Astrocyte (in vitro differentiated cells and primary cell): ENCODE data around the gene ADAMTS20. TPM values are rescaled to one million over a fixed set of nuclear protein-coding genes. Genes with fewer than 3 reads are reported as not detected.

Experiments used
- DNase-seq: peaks from one replicate; pipeline ENCODE4 v3.0.0-alpha.2; 2010; ENCODE audit warnings: low read depth
- FAIRE-seq: peaks from 2 replicates; lab custom pipeline; 2011; peaks lifted over from hg19 to GRCh38; lab: Jason Lieb, UNC
- H2AFZ ChIP-seq: 2 replicates; pipeline ENCODE4 v1.6.0; 2012; ENCODE audit warnings: low read depth, low read length, inconsistent platforms
- H3K27ac ChIP-seq: 2 replicates; pipeline ENCODE4 v1.5.1; 2011; ENCODE audit warnings: low read depth, low read length, inconsistent platforms
- H3K27me3 ChIP-seq: 2 replicates; pipeline ENCODE4 v1.6.0; 2011; ENCODE audit warnings: low read length, inconsistent platforms; ENCODE audit not compliant: insufficient read depth
- H3K36me3 ChIP-seq: 2 replicates; pipeline ENCODE4 v1.5.1; 2011; ENCODE audit warnings: low read length, inconsistent platforms; ENCODE audit not compliant: insufficient read depth
- H3K4me1 ChIP-seq: 2 replicates; pipeline ENCODE4 v1.5.1; 2011; ENCODE audit warnings: low read length, inconsistent platforms; ENCODE audit not compliant: insufficient read depth
- H3K4me2 ChIP-seq: 2 replicates; pipeline ENCODE4 v1.6.0; 2012; ENCODE audit warnings: low read length, inconsistent platforms
- H3K4me3 ChIP-seq: 2 replicates; pipeline ENCODE4 v1.5.1; 2011; ENCODE audit warnings: low read depth, mild to moderate bottlenecking, low read length, inconsistent platforms; ENCODE audit not compliant: insufficient read depth
- H3K79me2 ChIP-seq: 2 replicates; pipeline ENCODE4 v1.6.0; 2012; ENCODE audit warnings: mild to moderate bottlenecking, low read length, inconsistent platforms; ENCODE audit not compliant: insufficient read depth
- H3K9ac ChIP-seq: 2 replicates; pipeline ENCODE4 v1.6.0; 2012; ENCODE audit warnings: mild to moderate bottlenecking, low read length, inconsistent platforms
- H3K9me3 ChIP-seq: 2 replicates; pipeline ENCODE4 v1.5.1; 2012; ENCODE audit warnings: low read depth, mild to moderate bottlenecking, low read length, inconsistent platforms; ENCODE audit not compliant: insufficient read depth
- H4K20me1 ChIP-seq: 2 replicates; pipeline ENCODE4 v1.6.0; 2012; ENCODE audit warnings: low read length, inconsistent platforms; ENCODE audit not compliant: insufficient read depth
- H3K27ac Mint-ChIP-seq: one replicate; pipeline ENCODE4 v1.8.0; 2021; ENCODE audit warnings: mild to moderate bottlenecking, mixed read lengths; ENCODE audit not compliant: unreplicated experiment
- H3K27me3 Mint-ChIP-seq: one replicate; pipeline ENCODE4 v1.8.0; 2021; ENCODE audit warnings: low read depth, mixed read lengths; ENCODE audit not compliant: unreplicated experiment
- H3K36me3 Mint-ChIP-seq: one replicate; pipeline ENCODE4 v1.8.0; 2021; ENCODE audit warnings: low read depth, mixed read lengths; ENCODE audit not compliant: unreplicated experiment
- H3K4me1 Mint-ChIP-seq: one replicate; pipeline ENCODE4 v1.8.0; 2021; ENCODE audit warnings: low read depth, mixed read lengths; ENCODE audit not compliant: unreplicated experiment
- H3K4me3 Mint-ChIP-seq: one replicate; pipeline ENCODE4 v1.8.0; 2021; ENCODE audit warnings: mild to moderate bottlenecking, moderate library complexity, mixed read lengths; ENCODE audit not compliant: unreplicated experiment
- H3K9me3 Mint-ChIP-seq: one replicate; pipeline ENCODE4 v1.8.0; 2021; ENCODE audit warnings: mild to moderate bottlenecking, mixed read lengths; ENCODE audit not compliant: unreplicated experiment
- EZH2 ChIP-seq: IDR thresholded peaks from 2 replicates; pipeline ENCODE4 v1.6.1; 2012; ENCODE audit warnings: mild to moderate bottlenecking, low read length, inconsistent platforms; ENCODE audit not compliant: insufficient read depth
- total RNA-seq: library from RNA; stranded (reverse); gene quantifications from 2 replicates; pipeline ENCODE4 v1.2.1, GENCODE V29; 2021
- TF ChIP-seq, protein P1 (sequence below): IDR thresholded peaks from 2 replicates; pipeline ENCODE4 v1.5.1; 2011; ENCODE audit warnings: low read depth, mild to moderate bottlenecking, inconsistent platforms, low read length, moderate library complexity; ENCODE audit not compliant: insufficient read depth

ADAMTS20 gene
- total RNA-seq, 1 donor from 2014 or later = 0.66 TPM

DNA sequence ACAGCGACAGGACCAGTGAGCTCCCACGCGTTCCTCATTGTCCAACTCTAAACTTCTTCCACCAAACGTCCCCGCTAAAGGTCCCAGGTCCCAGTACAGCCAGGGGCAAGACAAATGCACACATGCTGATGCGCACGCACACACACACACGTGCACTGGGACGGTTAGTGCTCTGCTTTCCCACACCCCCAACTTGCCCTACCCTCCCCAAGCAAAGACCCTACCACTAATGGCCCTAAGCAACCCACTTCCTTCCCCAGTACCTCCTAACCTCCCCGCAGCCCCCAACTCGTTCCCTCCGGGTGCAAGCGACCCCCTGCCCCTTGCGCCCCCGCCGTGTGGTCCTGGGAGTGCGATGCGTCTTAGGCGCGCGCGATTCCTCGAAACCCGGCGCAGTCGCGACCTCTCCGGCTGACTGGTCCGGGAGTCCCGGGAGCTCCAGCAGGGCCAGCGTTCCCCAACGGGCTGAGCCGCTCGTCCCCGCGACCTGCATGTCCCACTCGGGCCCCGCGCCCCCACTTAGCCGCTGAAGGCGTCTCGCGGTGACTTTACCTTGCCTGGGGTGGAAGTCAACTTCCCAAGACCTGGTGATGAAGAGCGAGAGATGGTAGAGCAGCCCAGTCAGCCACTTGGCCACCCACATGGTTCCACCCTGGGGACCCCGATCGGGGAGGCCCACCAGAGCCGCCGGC, 578 bp downstream of the ADAMTS20 start:
- Mint-ChIP-seq H3K27me3 (peaks cover 33% of the 10 kb centered on the region), H3K36me3 (no peaks in the 10 kb centered on the region), H3K4me3 (peak overlapping the region; percentile 89), H3K9me3 (no peaks in the 10 kb centered on the region), H3K4me1 (peaks cover 3% of the 10 kb centered on the region), H3K27ac (peak overlapping the region; percentile 36)
- H3K9me3 ChIP-seq = peaks cover 3% of the 10 kb centered on the region
- FAIRE-seq (no peak), DNase-seq (no peak)
- no peak overlapping the region for H3K27ac ChIP-seq
- no peak overlapping the region for H3K9ac ChIP-seq
- peak overlapping the region; percentile 48 for H3K4me3 ChIP-seq
- no peaks in the 10 kb centered on the region for H3K36me3 ChIP-seq
- peaks cover 9% of the 10 kb centered on the region for H3K4me1 ChIP-seq
- H3K27me3 ChIP-seq = peaks cover 21% of the 10 kb centered on the region
- no peaks in the 10 kb centered on the region for H3K79me2 ChIP-seq
- H3K4me2 ChIP-seq = peak overlapping the region; percentile 86
- no peaks in the 10 kb centered on the region for H4K20me1 ChIP-seq
- peak overlapping the region; percentile 80 for H2AFZ ChIP-seq
- TF ChIP-seq, protein P1, sequence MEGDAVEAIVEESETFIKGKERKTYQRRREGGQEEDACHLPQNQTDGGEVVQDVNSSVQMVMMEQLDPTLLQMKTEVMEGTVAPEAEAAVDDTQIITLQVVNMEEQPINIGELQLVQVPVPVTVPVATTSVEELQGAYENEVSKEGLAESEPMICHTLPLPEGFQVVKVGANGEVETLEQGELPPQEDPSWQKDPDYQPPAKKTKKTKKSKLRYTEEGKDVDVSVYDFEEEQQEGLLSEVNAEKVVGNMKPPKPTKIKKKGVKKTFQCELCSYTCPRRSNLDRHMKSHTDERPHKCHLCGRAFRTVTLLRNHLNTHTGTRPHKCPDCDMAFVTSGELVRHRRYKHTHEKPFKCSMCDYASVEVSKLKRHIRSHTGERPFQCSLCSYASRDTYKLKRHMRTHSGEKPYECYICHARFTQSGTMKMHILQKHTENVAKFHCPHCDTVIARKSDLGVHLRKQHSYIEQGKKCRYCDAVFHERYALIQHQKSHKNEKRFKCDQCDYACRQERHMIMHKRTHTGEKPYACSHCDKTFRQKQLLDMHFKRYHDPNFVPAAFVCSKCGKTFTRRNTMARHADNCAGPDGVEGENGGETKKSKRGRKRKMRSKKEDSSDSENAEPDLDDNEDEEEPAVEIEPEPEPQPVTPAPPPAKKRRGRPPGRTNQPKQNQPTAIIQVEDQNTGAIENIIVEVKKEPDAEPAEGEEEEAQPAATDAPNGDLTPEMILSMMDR = no peak
- TF ChIP-seq EZH2 = peak; percentile 28

DNA sequence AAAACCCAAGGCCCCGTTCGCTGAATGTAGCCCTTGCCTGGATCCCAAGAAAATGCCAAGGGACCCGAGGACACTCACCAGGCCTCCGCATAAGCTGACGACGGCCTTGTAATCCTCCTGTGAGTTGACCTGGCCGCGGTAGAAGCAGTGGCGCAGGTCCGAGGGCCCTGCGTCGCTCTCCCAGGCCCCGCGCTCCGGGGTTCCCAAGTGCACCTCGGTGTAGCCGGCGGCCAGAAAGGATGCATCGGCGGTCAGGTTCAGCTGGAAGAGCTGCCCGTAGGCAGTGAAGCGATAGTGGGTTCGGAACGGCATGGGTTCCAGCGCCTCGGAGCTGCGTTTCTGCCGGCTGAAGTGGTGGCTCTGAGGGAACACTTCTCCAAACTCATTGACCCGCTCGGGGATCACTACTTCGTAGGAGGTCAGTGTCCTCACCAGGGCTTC, 1.2 kb downstream of the ADAMTS20 start:
- peak overlapping the region; percentile 80 for H2AFZ ChIP-seq
- H3K27me3 Mint-ChIP-seq = peaks cover 33% of the 10 kb centered on the region

More for the DNA sequence above, 1.2 kb downstream of the ADAMTS20 start:
- Mint-ChIP-seq H3K36me3 (no peaks in the 10 kb centered on the region), H3K9me3 (no peaks in the 10 kb centered on the region), H3K27ac (no peak overlapping the region), H3K4me1 (peaks cover 3% of the 10 kb centered on the region), H3K4me3 (peak overlapping the region; percentile 89)
- Histone ChIP-seq H3K4me1 (peaks cover 9% of the 10 kb centered on the region), H3K27ac (no peak overlapping the region), H3K9me3 (peaks cover 3% of the 10 kb centered on the region), H4K20me1 (no peaks in the 10 kb centered on the region), H3K9ac (no peak overlapping the region), H3K79me2 (no peaks in the 10 kb centered on the region), H3K27me3 (peaks cover 21% of the 10 kb centered on the region), H3K4me3 (peak overlapping the region; percentile 48), H3K4me2 (peak overlapping the region; percentile 86), H3K36me3 (no peaks in the 10 kb centered on the region)
- DNase-seq (no peak), FAIRE-seq (no peak)
- TF ChIP-seq, protein P1 = no peak
- TF ChIP-seq EZH2 = no peak
